Measurements from ENCODE around the gene CD86.

CD86 gene

DNA sequence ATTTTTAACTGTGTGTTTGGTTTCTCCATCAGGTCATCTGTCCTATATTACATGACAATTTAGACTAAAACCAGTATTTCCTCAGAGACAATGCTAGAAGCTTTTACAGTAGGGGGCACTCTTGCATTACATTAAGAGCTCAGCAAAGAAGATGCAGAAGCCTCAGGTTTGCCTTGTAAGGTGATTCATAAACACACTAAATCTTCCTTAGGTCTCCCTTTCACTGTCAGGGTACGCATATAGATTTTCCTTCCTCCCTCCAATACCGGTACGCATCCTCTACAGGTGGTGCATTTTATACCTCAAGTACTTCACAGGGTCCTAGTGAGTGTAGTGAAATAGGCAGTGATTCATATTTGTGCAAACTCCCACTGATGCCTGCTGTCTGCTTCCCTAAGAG lies 46.5 kb downstream of the CD86 start:
- no peak overlapping the region for H3K4me3 ChIP-seq (ENCODE audit: low read depth, low read length)
- DNase-seq (ENCODE audit: low read depth), result peak; percentile 11
- in situ Hi-C loops (cut with HindIII; ENCODE audit: low sequenced_read_pairs), result no loop called here
- TF ChIP-seq, protein P1, sequence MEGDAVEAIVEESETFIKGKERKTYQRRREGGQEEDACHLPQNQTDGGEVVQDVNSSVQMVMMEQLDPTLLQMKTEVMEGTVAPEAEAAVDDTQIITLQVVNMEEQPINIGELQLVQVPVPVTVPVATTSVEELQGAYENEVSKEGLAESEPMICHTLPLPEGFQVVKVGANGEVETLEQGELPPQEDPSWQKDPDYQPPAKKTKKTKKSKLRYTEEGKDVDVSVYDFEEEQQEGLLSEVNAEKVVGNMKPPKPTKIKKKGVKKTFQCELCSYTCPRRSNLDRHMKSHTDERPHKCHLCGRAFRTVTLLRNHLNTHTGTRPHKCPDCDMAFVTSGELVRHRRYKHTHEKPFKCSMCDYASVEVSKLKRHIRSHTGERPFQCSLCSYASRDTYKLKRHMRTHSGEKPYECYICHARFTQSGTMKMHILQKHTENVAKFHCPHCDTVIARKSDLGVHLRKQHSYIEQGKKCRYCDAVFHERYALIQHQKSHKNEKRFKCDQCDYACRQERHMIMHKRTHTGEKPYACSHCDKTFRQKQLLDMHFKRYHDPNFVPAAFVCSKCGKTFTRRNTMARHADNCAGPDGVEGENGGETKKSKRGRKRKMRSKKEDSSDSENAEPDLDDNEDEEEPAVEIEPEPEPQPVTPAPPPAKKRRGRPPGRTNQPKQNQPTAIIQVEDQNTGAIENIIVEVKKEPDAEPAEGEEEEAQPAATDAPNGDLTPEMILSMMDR (IDR thresholded peaks at IDR 0.05; ENCODE audit: low read depth, low read length, missing control alignments), result peak; percentile 38

DNA sequence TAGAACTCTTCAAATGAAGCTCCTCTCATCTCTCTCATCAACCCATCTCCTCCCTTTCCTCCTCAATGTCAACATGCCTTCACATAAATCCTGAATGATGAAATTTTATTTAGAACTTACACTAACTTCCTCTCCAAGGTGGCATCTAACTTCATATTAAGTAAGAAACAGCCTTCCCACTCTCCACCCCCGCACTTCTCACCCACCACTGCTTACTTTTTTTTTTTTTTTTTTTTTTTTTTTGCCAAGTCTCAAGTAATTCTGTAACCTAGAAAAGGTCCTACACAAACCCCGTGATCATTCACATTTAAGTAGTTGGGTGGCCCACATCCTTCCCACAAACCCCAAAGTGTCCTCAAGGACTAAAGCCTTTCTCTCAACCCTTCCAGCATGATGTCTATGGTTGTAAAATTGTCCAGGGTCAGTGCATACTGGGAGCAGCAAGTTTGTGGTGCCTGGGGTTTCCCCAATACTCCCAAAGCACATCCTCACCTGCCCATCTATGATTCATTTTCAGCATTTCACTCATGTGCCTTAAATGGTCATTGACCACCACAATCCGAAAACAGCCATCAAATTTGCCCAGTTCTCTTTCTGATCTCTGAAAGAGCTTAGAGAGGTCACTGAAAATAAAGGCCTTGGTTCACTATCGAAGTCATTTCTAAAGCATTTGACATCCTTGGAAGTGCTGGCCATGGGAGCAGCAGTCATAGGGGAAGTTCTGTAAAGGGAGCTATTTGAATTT lies 47.2 kb downstream of the CD86 start:
- in situ Hi-C loops (cut with HindIII; ENCODE audit: low sequenced_read_pairs), result no loop called here
- no peak overlapping the region for H3K4me3 ChIP-seq (ENCODE audit: low read depth, low read length)
- DNase-seq (ENCODE audit: low read depth), result no peak
- TF ChIP-seq, protein P1 (IDR thresholded peaks at IDR 0.05; ENCODE audit: low read depth, low read length, missing control alignments), result no peak

DNA sequence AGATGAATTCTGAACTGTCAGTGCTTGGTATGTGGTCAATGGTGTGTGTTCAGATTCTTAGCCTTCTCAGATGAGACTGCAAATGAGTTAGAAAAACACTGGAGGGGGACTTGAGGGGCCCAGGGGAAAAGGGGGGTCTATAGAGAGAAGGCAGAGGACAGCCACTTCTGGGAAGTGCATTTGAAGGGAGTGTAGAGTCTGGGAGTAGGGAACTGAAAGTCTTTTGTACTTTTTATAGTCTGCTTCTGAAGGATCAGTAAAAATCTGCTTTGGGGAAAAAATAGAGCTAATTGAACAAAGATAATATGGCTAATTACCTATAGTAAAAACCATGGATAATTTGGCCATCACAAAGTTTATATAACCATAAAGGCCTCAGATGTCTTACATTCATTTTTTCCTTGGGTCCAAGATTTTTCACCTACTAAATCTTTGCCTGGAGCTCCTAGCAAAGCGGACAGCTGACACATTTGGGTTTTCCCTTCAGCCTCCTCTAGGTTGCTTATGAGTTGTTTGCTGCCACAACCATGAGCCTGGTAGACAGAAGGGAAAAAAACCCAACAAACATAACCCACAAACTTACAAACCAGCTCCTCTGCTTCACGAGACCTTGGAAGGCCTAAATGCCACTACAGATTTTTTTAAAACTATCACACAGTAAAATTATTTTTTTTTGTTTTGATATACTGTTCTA lies 48.8 kb downstream of the CD86 start:
- DNase-seq (ENCODE audit: low read depth), result no peak
- TF ChIP-seq, protein P1 (IDR thresholded peaks at IDR 0.05; ENCODE audit: low read depth, low read length, missing control alignments), result no peak
- in situ Hi-C loops (cut with HindIII; ENCODE audit: low sequenced_read_pairs), result no loop called here
- no peak overlapping the region for H3K4me3 ChIP-seq (ENCODE audit: low read depth, low read length)

DNA sequence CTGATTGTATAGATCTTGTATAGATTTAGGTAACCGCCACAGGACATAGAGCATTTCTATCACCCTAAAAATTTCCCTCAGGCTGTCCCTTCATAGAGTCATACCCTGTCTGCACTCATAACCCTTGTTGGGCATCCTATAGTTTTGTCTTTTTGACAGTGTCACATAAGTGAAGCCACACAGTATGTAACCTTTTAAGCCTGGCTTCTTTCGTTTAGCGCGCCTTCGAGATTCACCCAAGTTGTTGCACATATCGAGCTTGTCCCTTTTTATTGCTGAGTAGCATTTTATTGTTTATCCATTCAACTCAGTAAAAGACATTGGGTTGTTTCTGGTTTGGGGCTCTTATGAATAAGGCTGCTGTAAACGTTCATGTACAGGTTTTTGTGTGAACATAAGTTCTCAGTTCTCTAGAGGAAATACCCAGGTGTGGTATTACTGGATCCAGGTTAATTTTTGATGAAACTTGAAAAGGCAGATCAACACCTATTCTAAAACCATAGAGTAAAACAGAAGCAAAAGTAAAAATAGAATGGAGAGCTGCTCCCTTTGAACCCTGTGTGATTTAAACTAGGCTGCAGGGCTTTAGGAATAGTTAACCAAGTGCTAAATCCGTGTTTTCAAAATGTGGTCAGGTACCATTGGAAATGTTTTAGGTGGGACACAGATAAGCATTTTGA lies 49.5 kb downstream of the CD86 start:
- no peak overlapping the region for H3K4me3 ChIP-seq (ENCODE audit: low read depth, low read length)
- in situ Hi-C loops (cut with HindIII; ENCODE audit: low sequenced_read_pairs), result no loop called here
- no peak for DNase-seq (ENCODE audit: low read depth)

DNA sequence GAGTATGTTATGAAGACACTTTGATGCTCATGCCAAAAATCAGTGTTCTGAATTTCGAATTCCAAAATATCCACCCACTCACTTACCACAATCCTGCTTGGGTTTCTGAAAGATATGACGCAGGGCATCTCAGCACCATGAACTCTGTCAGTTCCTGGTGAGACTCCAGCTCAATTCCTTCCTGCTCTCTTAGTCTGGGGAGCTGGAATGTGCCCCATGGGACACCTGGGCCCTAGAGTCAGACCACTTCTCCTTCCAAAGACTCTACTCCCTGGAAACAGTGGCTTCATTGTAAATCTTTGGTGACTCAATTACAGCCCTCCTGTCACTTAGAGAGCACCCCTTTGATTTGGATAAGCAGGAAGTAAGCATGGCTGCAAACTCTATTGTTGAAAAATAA lies 50.5 kb downstream of the CD86 start:
- no peak overlapping the region for H3K4me3 ChIP-seq (ENCODE audit: low read depth, low read length)
- no peak for DNase-seq (ENCODE audit: low read depth)
- in situ Hi-C loops (cut with HindIII; ENCODE audit: low sequenced_read_pairs), result no loop called here
- TF ChIP-seq, protein P1 (IDR thresholded peaks at IDR 0.05; ENCODE audit: low read depth, low read length, missing control alignments), result no peak

More for the DNA sequence above, 49.5 kb downstream of the CD86 start:
- TF ChIP-seq, protein P1 (IDR thresholded peaks at IDR 0.05; ENCODE audit: low read depth, low read length, missing control alignments), result no peak

DNA sequence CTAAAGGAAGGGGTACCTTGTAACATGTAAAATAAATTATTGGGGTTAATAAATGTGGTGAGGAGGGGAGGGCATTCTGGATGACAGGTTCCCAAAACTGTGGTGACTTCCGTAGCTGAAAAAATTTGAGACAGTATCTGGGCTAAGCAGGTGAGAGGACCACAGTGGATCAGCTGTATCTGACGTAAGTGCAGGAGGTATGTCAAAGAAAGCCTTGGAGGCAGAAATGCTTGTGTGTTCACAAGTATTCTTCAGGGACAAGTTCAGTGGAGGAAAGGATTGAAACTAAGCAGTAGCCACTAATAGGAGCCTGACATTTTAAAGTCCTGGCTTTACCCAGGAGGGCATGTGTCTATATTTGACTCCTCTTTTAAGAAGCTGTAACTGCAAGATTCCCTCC lies 52.0 kb downstream of the CD86 start:
- in situ Hi-C loops (cut with HindIII; ENCODE audit: low sequenced_read_pairs), result no loop called here
- TF ChIP-seq, protein P1 (IDR thresholded peaks at IDR 0.05; ENCODE audit: low read depth, low read length, missing control alignments), result no peak
- no peak overlapping the region for H3K4me3 ChIP-seq (ENCODE audit: low read depth, low read length)
- no peak for DNase-seq (ENCODE audit: low read depth)

Data from astrocyte of the cerebellum (primary cell).